CD14-positive monocyte (primary cell): ENCODE data around the gene RPTOR. TPM values are rescaled to one million over a fixed set of nuclear protein-coding genes. Genes with fewer than 3 reads are reported as not detected.

Experiments used
- DNase-seq, 3 donors: peaks; one replicate each; pipeline ENCODE4 v3.0.0-alpha.2; 2011 to 2022
- H2AFZ ChIP-seq: 2 replicates; pipeline ENCODE4 v1.6.0; 2012; ENCODE audit warnings: mild to moderate bottlenecking, low read depth, low read length, inconsistent platforms; ENCODE audit not compliant: insufficient read depth, poor library complexity, severe bottlenecking
- H3K27ac ChIP-seq, 2 donors: 1 replicate in 1 of 2; 2 replicates in 1 of 2; pipeline ENCODE4 v1.5.1; 2012 to 2013; ENCODE audit warnings: low read length in 2 of 2, control low read depth in 1 of 2, inconsistent platforms in 1 of 2, low read depth in 1 of 2, mild to moderate bottlenecking in 1 of 2
- H3K27me3 ChIP-seq, 2 donors: one replicate each; pipeline versions ENCODE4 v1.6.0 to v1.6.1; 2011 to 2013; ENCODE audit warnings: low read length in 2 of 2; ENCODE audit not compliant: control insufficient read depth in 2 of 2, insufficient read depth in 2 of 2
- H3K36me3 ChIP-seq, 2 donors: replicated peaks in 1 of 2; 1 replicate in 1 of 2; 2 replicates in 1 of 2; pipeline versions ENCODE4 v1.5.1 to v1.6.1; 2012 to 2013; ENCODE audit warnings: low read length in 2 of 2, control low read depth in 1 of 2, inconsistent platforms in 1 of 2, mild to moderate bottlenecking in 1 of 2; ENCODE audit not compliant: insufficient read depth in 2 of 2, control insufficient read depth in 1 of 2
- H3K4me1 ChIP-seq, 2 donors: 1 replicate in 1 of 2; 2 replicates in 1 of 2; pipeline versions ENCODE4 v1.5.1 to v1.6.1; 2012 to 2013; ENCODE audit warnings: low read length in 2 of 2, control low read depth in 1 of 2, inconsistent platforms in 1 of 2, mild to moderate bottlenecking in 1 of 2, moderate library complexity in 1 of 2; ENCODE audit not compliant: insufficient read depth in 2 of 2, control insufficient read depth in 1 of 2
- H3K4me2 ChIP-seq: replicated peaks from 2 replicates; pipeline ENCODE3; 2012; ENCODE audit warnings: low read length, moderate library complexity, mild to moderate bottlenecking; ENCODE audit not compliant: poor library complexity, severe bottlenecking; ENCODE audit errors: extremely low read depth
- H3K4me3 ChIP-seq, 3 experiments: fragments of 200-600 bp in 1 of 3; sonication (generic) in 1 of 3; replicated peaks in 1 of 3; 1 replicate in 2 of 3; 2 replicates in 1 of 3; pipeline ENCODE4 v1.5.1; 2011 to 2013; ENCODE audit warnings: low read length in 3 of 3, mild to moderate bottlenecking in 3 of 3, control low read depth in 2 of 3, low read depth in 2 of 3, inconsistent platforms in 1 of 3, moderate library complexity in 1 of 3
- H3K79me2 ChIP-seq: 2 replicates; pipeline ENCODE4 v1.6.0; 2012; ENCODE audit warnings: mild to moderate bottlenecking, control low read depth, inconsistent platforms, low read length, moderate library complexity; ENCODE audit not compliant: insufficient read depth
- H3K9ac ChIP-seq: 2 replicates; pipeline ENCODE4 v1.6.0; 2017; ENCODE audit warnings: low read length, mild to moderate bottlenecking; ENCODE audit not compliant: insufficient read depth, poor library complexity, severe bottlenecking
- H3K9me3 ChIP-seq, 2 donors: replicated peaks in 1 of 2; 1 replicate in 1 of 2; 2 replicates in 1 of 2; pipeline versions ENCODE4 v1.5.1 to v1.6.1; 2012 to 2013; ENCODE audit warnings: low read length in 2 of 2, control low read depth in 1 of 2; ENCODE audit not compliant: control insufficient read depth in 1 of 2, insufficient read depth in 1 of 2
- H4K20me1 ChIP-seq: 2 replicates; pipeline ENCODE4 v1.6.0; 2012; ENCODE audit warnings: mild to moderate bottlenecking, low read length, control low read depth, moderate library complexity; ENCODE audit not compliant: insufficient read depth
- H3K27ac Mint-ChIP-seq, 7 donors: one replicate each; pipeline ENCODE4 v1.8.0; 2020; ENCODE audit warnings: mild to moderate bottlenecking in 7 of 7, mixed read lengths in 7 of 7, moderate library complexity in 6 of 7, inconsistent platforms in 2 of 7
- H3K27me3 Mint-ChIP-seq, 3 donors: one replicate each; pipeline ENCODE4 v1.8.0; 2021 to 2022; ENCODE audit warnings: low read depth in 3 of 3, mild to moderate bottlenecking in 3 of 3, mixed read lengths in 3 of 3, moderate library complexity in 3 of 3, inconsistent platforms in 1 of 3
- H3K36me3 Mint-ChIP-seq, 2 donors: one replicate each; pipeline ENCODE4 v1.8.0; 2020; ENCODE audit warnings: mixed read lengths in 2 of 2, inconsistent platforms in 1 of 2, mild to moderate bottlenecking in 1 of 2
- H3K4me1 Mint-ChIP-seq: one replicate; pipeline ENCODE4 v1.8.0; 2020; ENCODE audit warnings: mild to moderate bottlenecking, mixed read lengths
- H3K4me3 Mint-ChIP-seq, 2 donors: one replicate each; pipeline ENCODE4 v1.8.0; 2020; ENCODE audit warnings: mild to moderate bottlenecking in 2 of 2, mixed read lengths in 2 of 2, moderate library complexity in 1 of 2
- H3K9me3 Mint-ChIP-seq, 7 donors: one replicate each; pipeline ENCODE4 v1.8.0; 2020 to 2022; ENCODE audit warnings: mixed read lengths in 7 of 7, mild to moderate bottlenecking in 6 of 7, moderate library complexity in 6 of 7, inconsistent platforms in 2 of 7
- CTCF ChIP-seq: fragments of 200-600 bp; IDR thresholded peaks from one replicate; pipeline ENCODE4 v1.8.0; 2022; ENCODE audit warnings: antibody characterized with exemption, mild to moderate bottlenecking
- WGBS: methylation state at CpG from one replicate; pipeline ENCODE4 v1.1.5; 2013; ENCODE audit warnings: missing lambda C conversion rate; ENCODE audit not compliant: insufficient coverage; 5-methylcytosine and 5-hydroxymethylcytosine counted together
- intact Hi-C, 2 donors: fragments of 100-400 bp; cut with micrococcal nuclease; formaldehyde crosslinking; loops; one replicate each; pipeline versions ENCODE4 v1.15.0 to v1.15.1; 2023
- polyA plus RNA-seq, 3 donors: library from polyadenylated mRNA; depleted of rRNA in 1 of 3; unstranded in 2 of 3; stranded (reverse) in 1 of 3; fragments of 300-500 nt in 2 of 3; fragments of >200 nt in 1 of 3; fragmentation: Illumina TruSeq in 2 of 3; gene quantifications; 1 replicate in 2 of 3; 2 replicates in 1 of 3; pipeline ENCODE4 v1.2.3, GENCODE V29; 2012 to 2021

RPTOR gene
- polyA plus RNA-seq, 3 donors, result 1.1 to 8.7 (median 2.6) TPM

- Histone ChIP-seq H3K4me2 (no peak overlapping the region), H3K4me1 (no peaks in the 10 kb centered on the region), H4K20me1 (no peaks in the 10 kb centered on the region), H3K27me3 (no peaks in the 10 kb centered on the region), H3K36me3 (no peaks in the 10 kb centered on the region), H3K4me3 (no peak overlapping the region), H2AFZ (no peak overlapping the region), H3K27ac (no peak overlapping the region), H3K9me3 (no peaks in the 10 kb centered on the region), H3K79me2 (no peaks in the 10 kb centered on the region), H3K9ac (no peak overlapping the region)
- Mint-ChIP-seq H3K4me1 (no peaks in the 10 kb centered on the region), H3K36me3 (no peaks in the 10 kb centered on the region), H3K9me3 (peaks cover 0 to 3% (median 2%) of the 10 kb centered on the region in 7 donors), H3K4me3 (no peak overlapping the region), H3K27ac (no peak overlapping the region), H3K27me3 (peaks cover 15 to 20% (median 16%) of the 10 kb centered on the region in 3 donors)
- DNase-seq, result no peak
- WGBS, result no CpG with 5 or more reads among the region's 5 CpGs
- intact Hi-C loops, result no loop called here
- TF ChIP-seq CTCF, result no peak
These were observed 42.1 kb upstream of the RPTOR start for GRCh38 chr17:80502578-80502877.

- no peak overlapping the region for H3K27ac ChIP-seq
- no peak overlapping the region for H2AFZ ChIP-seq
- H3K4me3 ChIP-seq, result no peak overlapping the region
- H3K4me3 Mint-ChIP-seq, result no peak overlapping the region
- no peaks in the 10 kb centered on the region for H3K4me1 Mint-ChIP-seq
- H3K27me3 ChIP-seq, result no peaks in the 10 kb centered on the region
- peaks cover 11 to 20% (median 17%) of the 10 kb centered on the region in 3 donors for H3K27me3 Mint-ChIP-seq
- no peak overlapping the region for H3K9ac ChIP-seq
- intact Hi-C loops, result no loop called here
- no peak for DNase-seq
- no peak overlapping the region for H3K27ac Mint-ChIP-seq
- 70% methylated on average over 1 of the region's 2 CpGs for WGBS
- no peaks in the 10 kb centered on the region for H3K79me2 ChIP-seq
- no peaks in the 10 kb centered on the region for H3K9me3 ChIP-seq
- H3K36me3 Mint-ChIP-seq, result no peaks in the 10 kb centered on the region
- TF ChIP-seq CTCF, result no peak
- no peaks in the 10 kb centered on the region for H4K20me1 ChIP-seq
- H3K4me1 ChIP-seq, result no peaks in the 10 kb centered on the region
- no peak overlapping the region for H3K4me2 ChIP-seq
- no peaks in the 10 kb centered on the region for H3K36me3 ChIP-seq
- H3K9me3 Mint-ChIP-seq, result peaks cover 0 to 3% (median 0%) of the 10 kb centered on the region in 7 donors
These were observed 41.6 kb upstream of the RPTOR start for GRCh38 chr17:80503031-80503430.
